ENCODE measurements around the gene HERC2. TPM values are rescaled to one million over a fixed set of nuclear protein-coding genes. Genes with fewer than 3 reads are reported as not detected.
"Not testable (repeated sequence)": the region's sequence is repeated elsewhere in the genome, so short reads cannot be mapped to it uniquely, and the experiment has no call there.

HERC2 gene
- total and polyA plus RNA-seq, 2 of the 13 experiments (the other 11 are each of a cell fraction or from before 2014, with no cell fraction given), result 17.6 to 24.8 TPM

DNA sequence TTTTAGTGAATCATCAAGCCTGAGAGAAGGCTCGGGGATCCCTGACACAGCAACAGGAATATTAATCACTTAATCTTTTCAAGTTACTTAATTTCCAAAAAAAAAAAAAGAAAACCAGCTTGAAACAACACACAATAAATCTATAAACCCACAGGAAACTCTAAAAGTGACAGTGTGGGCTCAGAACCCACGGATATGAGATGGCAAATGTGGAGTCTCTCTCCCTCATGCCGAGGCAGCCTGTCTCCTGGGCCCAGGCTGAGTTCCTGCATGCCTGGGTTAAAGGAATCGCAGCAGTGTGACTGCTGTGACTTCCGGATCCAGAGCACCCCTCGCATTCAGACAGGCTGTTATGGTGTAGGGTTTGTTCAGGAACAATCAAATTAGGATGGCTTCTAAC, 90.2 kb downstream of the HERC2 start:
- H4K20me1 ChIP-seq (ENCODE audit: insufficient read depth, low read length); in situ Hi-C loops (cut with HindIII; ENCODE audit: extremely low pct_ligation_motif_present, low pct_unique_long_range_greater_than_20kb); FAIRE-seq; CTCF ChIA-PET (ENCODE audit: low intra/inter-chr PET ratio, low total read pairs); DNase-seq (ENCODE audit: low spot score); H3K9me3 ChIP-seq (ENCODE audit: low read length); BruUV-seq (replicated peaks); POLR2A ChIA-PET; H3K4me1 ChIP-seq (ENCODE audit: insufficient read depth, low read length); H2AFZ ChIP-seq (ENCODE audit: low read length); H3K9ac ChIP-seq (ENCODE audit: insufficient read depth, low read depth, low read length); H3K27me3 ChIP-seq (ENCODE audit: control insufficient read depth in 1 of 2, insufficient read depth in 2 of 2, low read length in 2 of 2); ATAC-seq; intact Hi-C loops (cut with micrococcal nuclease; ENCODE audit: unreplicated experiment); H3K79me2 ChIP-seq (ENCODE audit: insufficient read depth, low read length); H3K27ac ChIP-seq (ENCODE audit: extremely low read length, insufficient read depth, low read length); H3K4me2 ChIP-seq (ENCODE audit: low read depth, low read length); H3K4me3 ChIP-seq (replicated peaks in 1 of 3; ENCODE audit: insufficient read depth in 1 of 3, low read depth in 2 of 3, low read length in 3 of 3): not testable (repeated sequence)
- 95% methylated on average over 6 of the region's 6 CpGs for WGBS (ENCODE audit: low lambda C conversion rate)
- H3K36me3 ChIP-seq (replicated peaks in 1 of 2; ENCODE audit: control insufficient read depth in 1 of 2, insufficient read depth in 2 of 2, low read length in 2 of 2), result peaks cover 3 to 21% of the 10 kb centered on the region in 2 experiments; a peak in 4 of 5 replicates

- H4K20me1 ChIP-seq (ENCODE audit: insufficient read depth, low read length); H3K27me3 ChIP-seq (ENCODE audit: control insufficient read depth in 1 of 2, insufficient read depth in 2 of 2, low read length in 2 of 2); in situ Hi-C loops (cut with HindIII; ENCODE audit: extremely low pct_ligation_motif_present, low pct_unique_long_range_greater_than_20kb); DNase-seq (ENCODE audit: low spot score); H3K27ac ChIP-seq (ENCODE audit: extremely low read length, insufficient read depth, low read length); H3K9ac ChIP-seq (ENCODE audit: insufficient read depth, low read depth, low read length); POLR2A ChIA-PET; H3K4me2 ChIP-seq (ENCODE audit: low read depth, low read length); H3K4me3 ChIP-seq (replicated peaks in 1 of 3; ENCODE audit: insufficient read depth in 1 of 3, low read depth in 2 of 3, low read length in 3 of 3); H3K9me3 ChIP-seq (ENCODE audit: low read length); H3K79me2 ChIP-seq (ENCODE audit: insufficient read depth, low read length); BruUV-seq (replicated peaks); H2AFZ ChIP-seq (ENCODE audit: low read length); ATAC-seq; FAIRE-seq; H3K4me1 ChIP-seq (ENCODE audit: insufficient read depth, low read length); CTCF ChIA-PET (ENCODE audit: low intra/inter-chr PET ratio, low total read pairs); intact Hi-C loops (cut with micrococcal nuclease; ENCODE audit: unreplicated experiment): not testable (repeated sequence)
- 97% methylated on average over 5 of the region's 7 CpGs for WGBS (ENCODE audit: low lambda C conversion rate)
- peaks cover 3 to 21% of the 10 kb centered on the region in 2 experiments; a peak in 4 of 5 replicates for H3K36me3 ChIP-seq (replicated peaks in 1 of 2; ENCODE audit: control insufficient read depth in 1 of 2, insufficient read depth in 2 of 2, low read length in 2 of 2)
These were observed 90.6 kb downstream of the HERC2 start for GRCh38 chr15:28231336-28231735.

GRCh38 chr15:28228990-28229640, 92.9 kb downstream of the HERC2 start:
- H2AFZ ChIP-seq (ENCODE audit: low read length); H3K27ac ChIP-seq (ENCODE audit: extremely low read length, insufficient read depth, low read length); H3K4me2 ChIP-seq (ENCODE audit: low read depth, low read length); H3K79me2 ChIP-seq (ENCODE audit: insufficient read depth, low read length); H3K4me1 ChIP-seq (ENCODE audit: insufficient read depth, low read length); ATAC-seq; H3K4me3 ChIP-seq (replicated peaks in 1 of 3; ENCODE audit: insufficient read depth in 1 of 3, low read depth in 2 of 3, low read length in 3 of 3); FAIRE-seq; BruUV-seq (replicated peaks); H4K20me1 ChIP-seq (ENCODE audit: insufficient read depth, low read length); intact Hi-C loops (cut with micrococcal nuclease; ENCODE audit: unreplicated experiment); POLR2A ChIA-PET; H3K9ac ChIP-seq (ENCODE audit: insufficient read depth, low read depth, low read length); in situ Hi-C loops (cut with HindIII; ENCODE audit: extremely low pct_ligation_motif_present, low pct_unique_long_range_greater_than_20kb); DNase-seq (ENCODE audit: low spot score); CTCF ChIA-PET (ENCODE audit: low intra/inter-chr PET ratio, low total read pairs); H3K27me3 ChIP-seq (ENCODE audit: control insufficient read depth in 1 of 2, insufficient read depth in 2 of 2, low read length in 2 of 2); H3K9me3 ChIP-seq (ENCODE audit: low read length): not testable (repeated sequence)
- peaks cover 0 to 21% of the 10 kb centered on the region in 2 experiments; a peak in 3 of 5 replicates for H3K36me3 ChIP-seq (replicated peaks in 1 of 2; ENCODE audit: control insufficient read depth in 1 of 2, insufficient read depth in 2 of 2, low read length in 2 of 2)
- WGBS (ENCODE audit: low lambda C conversion rate), result 95% methylated on average over 9 of the region's 9 CpGs

Measured in HepG2 (cell line).